ENCODE data around the gene PKD1.

GRCh38 chr16:2042171-2042985, 93.3 kb downstream of the PKD1 start:
- TF ChIP-seq POLR2A (IDR thresholded peaks at IDR 0.05), result no peak
- TF ChIP-seq CTCF (IDR thresholded peaks at IDR 0.05), result no peak

Data from suprapubic skin (tissue), 3 donors.